Upper lobe of right lung (tissue), 1 donor: ENCODE data around the gene ESR1. TPM values are rescaled to one million over a fixed set of nuclear protein-coding genes. Genes with fewer than 3 reads are reported as not detected.

Experiments used
- ATAC-seq: fragments of 200-7000 bp; cut with Tn5 transposase; one replicate; pipeline ENCODE4 v1.9.1; 2020; ENCODE audit warnings: mild to moderate bottlenecking, moderate library complexity
- DNase-seq: peaks from one replicate; pipeline ENCODE4 v3.0.0-alpha.2; 2020
- H3K27ac ChIP-seq: fragments of 200-600 bp; one replicate; pipeline ENCODE4 v1.8.0; 2022
- H3K27me3 ChIP-seq: fragments of 200-600 bp; one replicate; pipeline ENCODE4 v1.8.0; 2022; ENCODE audit warnings: mild to moderate bottlenecking
- H3K36me3 ChIP-seq: fragments of 200-600 bp; one replicate; pipeline ENCODE4 v1.8.0; 2022
- H3K4me1 ChIP-seq: fragments of 200-600 bp; one replicate; pipeline ENCODE4 v1.8.0; 2022
- H3K4me3 ChIP-seq: fragments of 200-600 bp; one replicate; pipeline ENCODE4 v1.8.0; 2022; ENCODE audit warnings: mild to moderate bottlenecking
- H3K9me3 ChIP-seq: fragments of 200-600 bp; one replicate; pipeline ENCODE4 v1.8.0; 2022
- CTCF ChIP-seq: fragments of 200-600 bp; IDR thresholded peaks from one replicate; pipeline ENCODE4 v1.8.0; 2022; ENCODE audit warnings: antibody characterized with exemption
- intact Hi-C: fragments of 100-400 bp; cut with DNase I; formaldehyde crosslinking; loops from one replicate; pipeline ENCODE4 v1.11.0; 2022
- total RNA-seq: library from RNA; stranded (reverse); fragmentation: NEBNext Ultra II Directional; extraction: Animal tissue kit (Norgen Biotek cat#: 25700); gene quantifications from one replicate; pipeline ENCODE4 v1.2.1, GENCODE V29; 2021
- donor health status: DM: no; HTN: yes; CAD: no; lungs with severe emphysema.

ESR1 gene
- total RNA-seq, 1 donor from 2014 or later = 5.7 TPM

DNA sequence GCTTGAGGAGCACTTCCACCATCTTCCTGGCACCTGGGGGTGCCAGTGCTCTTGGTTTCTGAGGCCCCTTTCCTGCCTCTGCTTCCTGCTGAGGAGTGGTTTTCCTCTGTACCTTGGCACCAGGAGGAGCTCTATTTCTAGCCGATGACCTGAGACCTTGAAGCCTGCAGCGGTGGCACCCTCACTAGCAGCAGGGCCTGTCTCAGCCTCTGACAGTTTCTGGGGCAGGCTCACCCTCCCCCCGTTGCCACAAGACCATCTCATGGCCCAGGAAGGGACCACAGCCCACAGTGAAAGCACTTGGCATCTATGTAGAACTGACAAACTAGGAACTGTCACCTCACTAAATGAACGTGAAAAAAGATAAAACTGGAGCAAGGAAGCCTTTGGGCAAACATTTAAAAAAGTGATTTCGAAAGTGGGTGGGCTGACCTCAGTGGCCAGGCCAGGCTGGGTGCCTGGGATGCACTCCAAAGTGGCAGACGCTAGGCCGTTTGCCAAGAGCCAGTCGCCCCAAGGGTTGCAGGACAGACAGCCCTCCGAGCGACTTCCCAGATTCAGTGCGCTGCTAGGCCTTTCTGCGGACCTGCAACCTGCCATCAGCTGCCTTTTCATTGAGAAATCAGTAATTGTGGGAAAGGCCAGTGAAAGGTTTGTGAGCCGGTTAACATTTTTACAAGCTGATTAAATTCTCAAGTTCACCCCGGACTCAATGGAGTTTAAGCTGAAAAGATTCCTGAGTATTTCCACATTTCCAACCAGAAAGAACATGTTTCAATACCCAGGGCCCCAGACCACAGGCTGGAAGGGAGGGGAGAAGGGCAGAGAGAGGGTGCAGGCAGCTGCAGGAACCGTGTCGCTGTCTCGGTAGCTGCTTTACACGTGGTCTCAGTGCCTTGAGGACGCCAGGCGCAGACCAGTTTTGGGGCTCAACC, 303.7 kb downstream of the ESR1 start:
- no peaks in the 10 kb centered on the region for H3K36me3 ChIP-seq
- no peaks in the 10 kb centered on the region for H3K4me1 ChIP-seq
- ATAC-seq = peak; percentile 54
- no peak overlapping the region for H3K4me3 ChIP-seq
- intact Hi-C loops = no loop called here
- no peak for TF ChIP-seq CTCF
- no peak for DNase-seq
- no peaks in the 10 kb centered on the region for H3K27me3 ChIP-seq
- H3K9me3 ChIP-seq = no peaks in the 10 kb centered on the region
- H3K27ac ChIP-seq = no peak overlapping the region

DNA sequence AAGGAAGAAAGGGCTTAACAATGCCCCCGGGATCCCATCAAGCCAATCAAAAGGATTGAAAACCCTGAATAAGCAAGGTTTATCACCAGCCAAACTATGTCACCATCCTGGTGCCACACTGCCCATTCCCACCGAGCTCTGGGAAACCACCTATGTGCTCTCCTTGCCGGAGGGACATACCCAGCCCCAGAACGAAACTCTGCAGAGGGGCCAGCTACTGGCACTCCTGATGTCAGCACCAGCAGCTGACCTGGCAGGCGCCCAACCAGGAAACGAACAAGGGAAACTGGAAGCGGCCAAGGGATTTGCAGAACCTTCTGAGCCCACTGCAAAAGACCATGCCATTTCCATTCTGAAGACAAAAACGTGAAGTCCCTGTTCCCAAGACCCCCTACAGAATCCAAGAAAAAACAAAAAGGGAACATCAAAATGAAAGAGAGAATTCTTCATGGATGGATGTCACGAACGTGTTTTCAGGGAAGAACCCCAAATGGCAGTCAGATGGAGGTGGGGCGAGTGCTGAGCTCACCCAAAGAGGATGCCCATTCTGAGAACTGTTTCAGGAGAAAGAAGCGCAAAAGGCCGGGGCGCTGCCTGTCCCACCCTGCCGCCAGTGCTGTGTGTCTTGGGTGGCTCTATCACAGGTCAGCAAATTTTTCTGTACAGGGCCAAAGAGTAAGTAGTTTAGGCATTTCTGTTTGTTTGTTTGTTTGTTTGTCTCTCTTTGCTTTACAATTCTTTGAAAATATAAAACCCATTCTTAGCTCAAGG, 305.2 kb downstream of the ESR1 start:
- Histone ChIP-seq H3K27ac (no peak overlapping the region), H3K36me3 (no peaks in the 10 kb centered on the region), H3K4me1 (no peaks in the 10 kb centered on the region), H3K9me3 (no peaks in the 10 kb centered on the region), H3K4me3 (no peak overlapping the region), H3K27me3 (no peaks in the 10 kb centered on the region)
- TF ChIP-seq CTCF = no peak
- intact Hi-C loops = no loop called here
- peak; percentile 76 for DNase-seq
- peak; percentile 58 for ATAC-seq

GRCh38 chr6:152117156-152118133, 310.0 kb downstream of the ESR1 start:
- intact Hi-C loops = no loop called here
- Histone ChIP-seq H3K9me3 (no peaks in the 10 kb centered on the region), H3K27ac (no peak overlapping the region), H3K36me3 (peaks cover 34% of the 10 kb centered on the region), H3K4me1 (no peaks in the 10 kb centered on the region), H3K4me3 (no peak overlapping the region), H3K27me3 (no peaks in the 10 kb centered on the region)
- no peak for ATAC-seq
- DNase-seq = no peak
- no peak for TF ChIP-seq CTCF

DNA sequence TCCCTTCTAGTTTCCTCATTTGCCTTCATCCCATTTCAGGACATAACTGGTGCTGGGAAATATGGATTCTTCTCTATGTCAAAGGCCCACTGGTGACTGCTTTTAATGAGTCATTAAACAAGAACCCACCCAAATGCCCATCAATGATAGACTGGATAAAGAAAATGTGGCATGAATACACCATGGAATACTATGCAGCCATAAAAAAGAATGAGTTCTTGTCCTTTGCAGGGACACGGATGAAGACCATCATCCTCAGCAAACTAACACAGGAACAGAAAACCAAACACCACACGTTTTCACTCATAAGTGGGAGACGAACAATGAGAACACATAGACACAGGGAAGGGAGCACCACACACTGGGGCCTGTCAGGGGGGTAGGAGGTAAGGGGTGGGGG, 310.7 kb downstream of the ESR1 start:
- intact Hi-C loops = no loop called here
- H3K4me1 ChIP-seq = no peaks in the 10 kb centered on the region
- H3K27ac ChIP-seq = no peak overlapping the region
- no peaks in the 10 kb centered on the region for H3K27me3 ChIP-seq
- TF ChIP-seq CTCF = no peak
- DNase-seq = no peak
- no peak overlapping the region for H3K4me3 ChIP-seq
- ATAC-seq = no peak
- peaks cover 37% of the 10 kb centered on the region for H3K36me3 ChIP-seq
- no peaks in the 10 kb centered on the region for H3K9me3 ChIP-seq

GRCh38 chr6:152118678-152119077, 311.2 kb downstream of the ESR1 start:
- intact Hi-C loops = no loop called here
- TF ChIP-seq CTCF = no peak
- H3K4me1 ChIP-seq = no peaks in the 10 kb centered on the region
- ATAC-seq (peak; percentile 61), DNase-seq (no peak)
- H3K27ac ChIP-seq = no peak overlapping the region
- peaks cover 37% of the 10 kb centered on the region for H3K36me3 ChIP-seq
- H3K9me3 ChIP-seq = no peaks in the 10 kb centered on the region
- no peak overlapping the region for H3K4me3 ChIP-seq
- H3K27me3 ChIP-seq = no peaks in the 10 kb centered on the region
